Breast epithelium (tissue), 3 donors: ENCODE measurements around the gene ZBTB40.

ENCODE experiments used
- CTCF ChIP-seq, 3 donors: fragments of 450-650 bp; IDR thresholded peaks; one replicate each; pipeline ENCODE4 v1.5.1; 2016 to 2017; ENCODE audit warnings: antibody characterized with exemption in 3 of 3, mild to moderate bottlenecking in 3 of 3, moderate library complexity in 3 of 3
- POLR2A ChIP-seq: fragments of 450-650 bp; IDR thresholded peaks from one replicate; pipeline ENCODE4 v1.6.1; 2016; ENCODE audit warnings: antibody characterized with exemption, mild to moderate bottlenecking, moderate library complexity
- POLR2AphosphoS5 ChIP-seq, 3 donors: sonication (generic); formaldehyde crosslinking; IDR thresholded peaks; one replicate each; pipeline ENCODE4 v1.6.1; 2017; ENCODE audit warnings: antibody characterized with exemption in 3 of 3

GRCh38 chr1:22545141-22545540 lies 93.5 kb downstream of the ZBTB40 start:
- TF ChIP-seq CTCF (IDR thresholded peaks at IDR 0.05) (no peak), POLR2A (no peak), POLR2AphosphoS5 (IDR thresholded peaks at IDR 0.05) (no peak)
